Activated T-cell treated with anti-CD3 and anti-CD28 coated beads for 48 hours (primary cell): ENCODE results near the gene OR1N1.
"Not testable (repeated sequence)": the region's sequence is repeated elsewhere in the genome, so short reads cannot be mapped to it uniquely, and the experiment has no call there.

Experiments
- DNase-seq: peaks from one replicate; pipeline ENCODE4 v3.0.0-alpha.2; 2020; ENCODE audit warnings: low read depth

OR1N1 gene, protein sequence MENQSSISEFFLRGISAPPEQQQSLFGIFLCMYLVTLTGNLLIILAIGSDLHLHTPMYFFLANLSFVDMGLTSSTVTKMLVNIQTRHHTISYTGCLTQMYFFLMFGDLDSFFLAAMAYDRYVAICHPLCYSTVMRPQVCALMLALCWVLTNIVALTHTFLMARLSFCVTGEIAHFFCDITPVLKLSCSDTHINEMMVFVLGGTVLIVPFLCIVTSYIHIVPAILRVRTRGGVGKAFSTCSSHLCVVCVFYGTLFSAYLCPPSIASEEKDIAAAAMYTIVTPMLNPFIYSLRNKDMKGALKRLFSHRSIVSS

DNA sequence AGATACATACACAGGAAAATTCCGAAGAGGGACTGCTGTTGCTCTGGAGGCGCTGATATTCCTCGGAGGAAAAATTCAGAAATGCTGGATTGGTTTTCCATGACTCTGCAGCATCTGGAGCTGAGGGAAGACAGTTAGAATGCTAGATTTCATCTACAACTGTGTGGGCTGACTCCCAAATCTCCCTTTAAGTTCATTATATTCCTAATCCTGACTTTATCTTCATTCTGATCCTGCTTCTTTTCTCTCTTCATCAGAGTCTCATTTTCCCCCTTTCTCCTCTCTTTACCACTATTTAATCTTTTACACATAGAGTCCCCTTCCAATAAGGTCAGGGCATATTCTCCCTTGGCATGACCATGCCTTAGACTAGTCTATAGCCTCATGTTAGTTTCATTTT, at the start of gene OR1N1:
OR1N1 (minus strand) TSS at position 101 of the 400 bp plus-strand sequence; CDS start at position 101, 0 bp downstream.
- no peak for DNase-seq

DNA sequence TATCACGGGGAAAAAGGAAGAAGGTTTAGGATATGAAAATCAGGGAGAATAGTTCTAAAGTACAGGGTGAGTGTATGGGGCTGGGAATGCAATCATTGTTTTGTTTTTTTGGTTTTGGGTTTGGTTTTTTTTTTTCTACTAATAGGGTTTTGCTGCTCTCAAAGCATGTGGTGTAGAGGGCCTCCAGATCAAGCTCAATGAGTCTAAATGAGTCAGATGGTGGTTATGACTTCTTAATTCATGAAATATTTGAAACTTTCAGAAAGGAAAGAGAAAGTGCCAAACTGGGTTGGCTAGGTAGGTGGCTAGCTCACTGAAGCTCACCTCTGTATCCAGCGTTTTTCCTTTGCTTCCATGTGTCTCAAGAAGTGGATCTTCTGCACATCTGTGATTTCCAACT, 45.4 kb upstream of the OR1N1 start:
- no peak for DNase-seq

DNA sequence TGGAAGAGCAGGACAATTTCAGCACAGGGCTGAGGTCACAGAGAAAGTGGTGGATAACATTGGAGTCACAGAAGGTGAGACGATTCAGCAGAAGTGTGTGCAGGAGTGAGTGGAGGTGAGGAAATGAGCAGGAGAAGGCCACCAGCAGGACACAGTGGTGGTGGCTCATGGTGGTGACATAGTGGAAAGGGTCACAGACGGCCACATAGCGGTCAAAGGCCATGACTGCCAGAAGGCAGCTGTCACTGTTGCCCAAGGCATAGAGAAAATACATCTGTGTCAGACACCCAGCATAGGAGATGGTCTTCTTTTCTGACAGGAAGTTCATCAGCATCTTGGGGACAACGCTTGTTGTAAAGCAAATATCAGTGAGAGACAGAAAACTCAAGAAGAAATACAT, 40.8 kb upstream of the OR1N1 start:
- no peak for DNase-seq

DNA sequence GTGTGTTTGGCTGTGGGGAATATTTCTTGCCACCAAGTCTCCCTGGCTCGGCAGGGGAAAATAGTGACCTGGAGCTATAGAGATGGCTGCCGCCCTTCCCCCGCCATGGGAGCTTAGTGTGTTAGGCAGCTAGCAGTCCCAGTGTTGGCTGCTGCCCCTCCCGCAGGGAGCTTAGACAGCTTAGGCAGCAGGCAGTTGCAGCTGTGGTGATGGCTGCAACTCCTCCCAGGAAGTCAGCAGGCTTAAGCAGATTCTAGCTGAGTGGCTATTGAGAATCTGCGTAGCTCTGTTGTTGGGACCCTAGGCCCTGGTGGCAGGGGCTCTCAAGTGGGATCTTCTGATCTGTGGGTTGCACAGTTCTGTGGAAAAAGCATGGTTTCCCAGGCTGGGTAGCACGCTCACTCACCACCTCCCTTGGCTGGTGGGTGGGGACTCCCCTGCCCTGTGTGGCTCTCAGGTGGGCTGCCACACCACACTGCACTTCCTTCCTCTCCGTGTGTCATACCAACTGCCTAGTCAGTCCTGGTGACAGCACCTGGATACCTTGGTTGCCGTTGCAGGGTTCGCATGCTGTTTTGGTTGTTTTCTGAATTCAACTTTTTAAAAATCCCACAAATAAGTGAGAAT, 35.2 kb upstream of the OR1N1 start:
- DNase-seq = peak; percentile 9

DNA sequence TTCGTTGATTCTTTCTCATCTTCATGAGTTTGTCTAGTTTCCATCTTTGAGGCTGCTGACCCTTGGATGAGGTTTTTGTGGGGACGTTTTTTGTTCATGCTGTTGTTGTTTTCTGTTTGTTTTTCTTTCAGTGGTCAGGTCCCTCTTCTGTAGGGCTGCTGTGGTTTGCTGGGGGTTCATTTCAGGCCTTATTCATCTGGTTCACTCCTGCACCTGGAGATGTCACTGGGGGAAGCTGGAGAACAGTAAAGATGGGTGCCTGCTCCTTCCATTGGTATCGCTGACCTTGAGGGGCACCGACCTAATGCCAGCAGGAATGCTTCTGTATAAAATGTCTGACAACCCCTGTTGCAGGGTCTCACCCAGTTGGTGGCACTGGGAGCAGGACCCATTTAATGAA, 34.4 kb upstream of the OR1N1 start:
- DNase-seq = no peak

DNA sequence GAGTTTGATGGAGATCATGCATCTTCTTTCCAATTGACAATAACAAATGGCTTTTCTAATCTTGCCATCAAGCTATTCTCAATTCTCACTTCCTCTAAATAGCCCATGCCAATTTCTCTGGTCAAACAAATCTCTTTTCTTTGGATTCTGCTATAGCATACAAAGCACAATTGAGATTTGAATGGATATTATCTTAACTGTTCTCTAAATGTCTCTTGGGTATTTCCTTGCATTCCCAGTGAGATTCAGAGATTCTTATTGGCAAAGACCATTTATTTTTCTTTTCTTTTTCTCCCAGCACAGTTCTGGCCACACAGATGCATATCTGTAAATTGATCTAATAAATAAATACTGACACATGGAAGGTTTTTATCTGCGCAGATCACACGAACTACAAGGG, 25.7 kb upstream of the OR1N1 start, which contains the start of gene OR1N2:
OR1N2 (plus strand) TSS at position 301 of the 400 bp plus-strand sequence. CDS start 100 bp downstream, outside the sequence.
- DNase-seq = no peak

DNA sequence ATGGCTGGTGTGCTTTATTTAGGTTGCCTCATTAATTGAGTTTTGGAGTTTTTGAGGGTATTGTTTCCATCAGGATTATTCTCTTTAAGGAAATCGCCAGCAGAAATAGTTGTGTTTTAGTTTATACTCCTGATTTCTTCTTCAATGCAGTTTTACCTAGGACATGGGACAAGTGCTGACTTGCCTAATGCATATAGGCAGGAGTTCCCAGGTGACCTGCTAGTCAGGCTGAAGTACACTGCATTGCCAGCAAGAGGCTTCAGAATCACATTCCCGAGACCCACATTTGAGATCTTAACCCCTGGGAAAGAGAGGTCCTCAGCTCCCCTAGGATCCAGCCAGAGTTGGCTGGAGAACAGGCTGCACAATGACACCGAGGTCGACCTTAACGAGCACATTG, 24.3 kb upstream of the OR1N1 start:
- DNase-seq = no peak

DNA sequence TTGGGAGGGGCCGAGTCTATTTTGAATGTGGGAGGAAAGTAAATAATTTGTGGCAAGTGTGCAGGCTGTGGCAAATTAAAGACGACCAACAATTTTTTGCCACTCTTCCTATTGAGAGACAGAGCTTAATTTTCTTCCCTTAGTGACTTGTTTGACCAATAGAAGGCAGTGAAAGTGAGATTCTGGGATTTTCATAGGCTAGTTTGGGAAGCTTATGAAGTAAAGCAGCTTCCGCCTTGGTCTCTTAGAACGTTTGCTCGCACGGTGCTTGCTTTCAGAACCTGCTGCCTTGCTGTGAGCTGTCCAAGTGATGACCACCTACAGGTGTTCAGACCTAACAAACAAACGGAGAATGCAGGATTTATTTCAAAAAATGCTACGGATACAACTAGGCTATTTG, 19.1 kb upstream of the OR1N1 start:
- no peak for DNase-seq

DNA sequence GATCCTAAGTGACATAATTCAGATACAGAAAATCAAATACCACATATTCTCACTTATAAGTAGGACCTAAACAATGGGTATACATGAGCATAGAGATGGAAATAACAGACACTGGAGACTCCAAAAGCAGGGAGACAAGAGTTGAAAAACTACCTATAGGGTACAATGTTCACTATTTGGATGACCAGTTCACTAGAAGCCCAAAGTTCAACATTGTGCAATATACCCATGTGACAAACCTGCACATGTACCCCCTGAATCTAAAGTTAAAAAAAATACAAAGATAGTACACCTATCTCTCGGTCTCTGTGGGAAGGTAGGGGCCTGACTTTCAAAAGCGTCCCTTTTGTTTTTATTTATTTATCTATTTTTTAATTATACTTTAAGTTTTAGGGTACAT, 11.7 kb upstream of the OR1N1 start:
- DNase-seq = no peak

DNA sequence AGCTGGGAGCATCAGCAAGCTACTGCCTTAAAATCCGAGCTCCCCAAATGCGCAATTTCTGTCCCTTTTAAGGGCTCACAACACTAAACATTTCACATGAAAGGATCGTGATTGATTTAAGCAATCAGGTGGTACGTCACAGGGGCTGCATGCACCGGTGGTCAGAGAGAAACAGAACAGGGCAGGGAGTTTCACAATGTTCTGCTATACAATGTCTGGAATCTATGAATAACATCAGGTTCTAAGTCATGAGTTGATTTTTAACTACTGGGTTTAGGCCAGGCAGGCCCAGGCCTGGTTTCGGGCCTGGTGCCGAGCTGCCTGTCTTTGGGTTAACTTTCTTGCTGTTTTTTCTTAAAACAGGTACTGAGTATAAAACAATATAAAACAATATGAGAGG, 10.0 kb upstream of the OR1N1 start:
- not testable (repeated sequence) for DNase-seq

DNA sequence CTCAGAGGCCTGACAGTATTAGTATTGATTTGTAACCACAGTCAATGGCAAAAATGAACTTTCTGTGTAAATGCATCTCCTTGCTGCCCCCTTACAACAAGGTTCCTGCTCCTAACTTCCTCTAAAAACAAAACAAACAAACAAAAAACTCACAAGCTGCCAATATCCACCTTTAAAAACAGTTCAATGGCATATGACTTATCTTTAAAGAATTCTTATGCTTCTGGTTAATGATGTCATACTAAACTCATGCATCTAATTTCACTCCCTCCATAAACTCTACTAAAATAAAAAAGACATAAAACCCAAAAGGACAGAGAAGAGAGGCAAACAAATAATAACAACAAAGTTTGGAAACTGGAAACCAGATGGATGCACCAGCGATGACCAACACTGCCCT, 9.0 kb upstream of the OR1N1 start:
- no peak for DNase-seq

DNA sequence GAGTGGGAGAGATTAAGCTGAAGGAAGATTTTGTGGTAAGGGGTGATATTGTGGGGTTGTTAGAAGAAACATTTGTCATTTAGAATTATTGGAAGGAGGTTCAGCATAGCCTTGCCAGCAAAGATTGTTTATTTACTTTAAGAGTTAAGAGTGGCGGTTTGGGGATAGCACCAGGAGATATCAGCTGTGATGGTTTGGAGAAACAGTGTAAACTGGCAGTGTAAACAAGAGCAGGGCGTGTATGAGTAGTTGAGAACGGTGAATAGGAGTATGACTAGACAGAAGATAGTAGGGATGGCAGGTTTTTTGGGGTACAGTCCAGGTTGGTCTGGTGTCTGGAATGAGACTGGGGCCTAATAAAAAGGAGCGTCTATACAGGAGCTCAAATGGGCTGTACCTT, 4.1 kb upstream of the OR1N1 start:
- DNase-seq = not testable (repeated sequence)

DNA sequence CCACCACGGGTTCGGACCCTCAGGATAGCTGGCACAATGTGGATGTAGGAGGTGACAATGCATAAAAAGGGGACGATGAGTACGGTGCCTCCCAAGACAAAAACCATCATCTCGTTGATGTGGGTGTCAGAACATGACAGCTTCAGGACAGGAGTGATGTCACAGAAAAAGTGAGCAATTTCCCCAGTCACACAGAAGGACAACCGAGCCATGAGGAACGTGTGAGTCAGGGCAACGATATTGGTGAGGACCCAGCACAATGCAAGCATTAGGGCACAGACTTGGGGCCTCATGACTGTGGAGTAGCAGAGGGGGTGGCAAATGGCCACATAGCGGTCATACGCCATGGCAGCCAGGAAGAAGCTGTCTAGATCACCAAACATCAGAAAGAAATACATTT, 491 bp downstream of the OR1N1 start:
- peak; percentile 4 for DNase-seq

DNA sequence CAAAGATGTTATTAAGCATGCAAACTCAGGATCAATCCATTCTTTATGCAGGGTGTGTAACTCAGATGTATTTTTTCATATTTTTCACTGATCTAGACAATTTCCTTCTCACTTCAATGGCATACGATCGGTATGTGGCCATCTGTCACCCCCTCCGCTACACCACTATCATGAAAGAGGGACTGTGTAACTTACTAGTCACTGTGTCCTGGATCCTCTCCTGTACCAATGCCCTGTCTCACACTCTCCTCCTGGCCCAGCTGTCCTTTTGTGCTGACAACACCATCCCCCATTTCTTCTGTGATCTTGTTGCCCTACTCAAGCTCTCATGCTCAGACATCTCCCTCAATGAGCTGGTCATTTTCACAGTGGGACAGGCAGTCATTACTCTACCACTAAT, 7.7 kb downstream of the OR1N1 start:
- no peak for DNase-seq

DNA sequence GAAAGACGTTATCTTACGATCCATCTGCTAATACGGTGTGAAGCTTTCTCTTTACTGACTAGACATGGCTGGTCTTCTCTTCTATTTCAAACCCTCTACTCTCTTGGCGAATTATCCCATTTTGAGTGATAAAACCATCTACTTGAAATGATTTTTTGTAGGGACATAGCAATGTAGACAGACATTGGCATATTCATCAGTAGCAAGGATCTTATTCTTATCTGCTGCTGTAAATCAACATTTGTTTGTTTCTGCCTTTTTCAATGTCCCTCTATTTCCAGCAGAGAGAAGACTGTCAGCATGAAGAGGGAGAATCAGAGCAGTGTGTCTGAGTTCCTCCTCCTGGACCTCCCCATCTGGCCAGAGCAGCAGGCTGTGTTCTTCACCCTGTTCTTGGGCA, 8.3 kb downstream of the OR1N1 start, which contains the start of gene OR1J4:
OR1J4 (plus strand) TSS at position 301 of the 400 bp plus-strand sequence; CDS start at position 301, 0 bp downstream.
- no peak for DNase-seq

DNA sequence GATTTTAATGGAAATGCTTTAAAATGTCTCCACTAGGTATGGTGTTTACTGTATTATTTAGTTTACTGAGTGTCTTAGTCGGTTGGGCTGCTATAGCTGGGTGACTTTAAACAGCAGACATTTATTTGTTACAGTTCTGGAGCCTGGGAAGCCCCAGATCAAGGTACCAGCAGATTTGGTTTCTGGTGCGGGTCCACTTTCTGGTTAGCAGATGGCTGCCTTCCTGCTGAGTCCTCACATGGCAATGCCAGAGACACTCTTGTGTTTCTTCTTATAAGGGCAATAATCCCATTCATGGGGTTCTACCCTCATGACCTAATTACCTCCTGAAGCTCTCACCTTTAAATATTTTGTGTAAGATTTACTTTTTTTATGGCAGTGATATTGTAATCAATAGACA, 8.9 kb downstream of the OR1N1 start:
- DNase-seq = no peak

DNA sequence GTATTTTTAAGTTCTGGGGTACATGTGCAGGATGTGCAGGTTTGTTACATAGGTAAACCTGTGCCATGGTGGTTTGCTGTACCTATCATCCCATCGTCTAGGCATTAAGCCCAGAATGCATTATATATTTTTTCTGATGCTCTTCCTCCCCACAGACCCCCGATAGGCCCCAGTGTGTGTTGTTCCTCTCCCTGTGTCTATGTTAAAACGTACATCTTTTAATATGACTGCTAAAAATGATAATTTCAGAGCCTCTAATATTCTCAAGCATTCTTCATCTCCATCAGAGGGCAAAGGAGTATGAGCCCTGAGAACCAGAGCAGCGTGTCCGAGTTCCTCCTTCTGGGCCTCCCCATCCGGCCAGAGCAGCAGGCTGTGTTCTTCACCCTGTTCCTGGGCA, 16.6 kb downstream of the OR1N1 start, which contains the start of gene OR1J2:
OR1J2 (plus strand) TSS at position 301 of the 400 bp plus-strand sequence; CDS start at position 301, 0 bp downstream.
- DNase-seq = no peak

DNA sequence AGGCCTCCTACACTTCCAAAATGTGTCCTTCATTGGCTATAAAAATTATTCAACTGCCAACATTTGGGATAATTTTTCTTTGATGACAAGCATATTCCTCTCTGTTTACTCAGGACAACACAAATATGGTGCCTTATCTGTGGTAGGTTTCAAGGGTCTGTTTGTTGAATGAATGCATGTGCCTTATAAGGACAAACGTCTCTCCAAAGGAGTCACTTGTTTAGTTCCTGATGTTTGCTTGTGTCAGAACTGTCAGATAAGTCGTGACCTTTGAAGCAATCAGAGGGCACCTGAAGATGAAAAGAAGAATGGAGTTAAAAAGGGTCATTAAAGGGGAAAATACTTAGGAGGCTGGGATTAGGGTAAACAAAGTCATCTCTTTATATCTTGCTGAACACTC, 20.1 kb downstream of the OR1N1 start:
- DNase-seq = no peak

DNA sequence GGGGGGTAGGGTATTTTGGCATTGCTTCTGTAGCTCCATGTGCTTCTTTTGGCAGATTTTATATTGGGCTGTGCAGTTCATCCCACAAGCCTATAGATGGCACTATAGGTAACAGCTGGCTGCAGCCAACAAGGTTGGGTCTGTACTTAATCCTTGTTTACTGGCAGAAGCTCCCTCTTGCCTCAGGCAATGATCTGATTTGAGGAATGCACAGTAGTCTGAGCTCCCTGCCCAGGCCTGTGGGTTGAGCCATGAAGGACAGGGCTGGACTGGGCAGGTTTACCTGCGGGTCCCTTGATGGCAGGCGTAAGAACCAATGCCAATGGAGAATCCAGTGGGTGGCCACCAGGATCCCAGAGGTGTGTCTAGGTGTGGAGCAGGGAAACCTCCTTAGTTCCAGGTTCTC, 28.2 kb downstream of the OR1N1 start:
- DNase-seq = peak; percentile 0

DNA sequence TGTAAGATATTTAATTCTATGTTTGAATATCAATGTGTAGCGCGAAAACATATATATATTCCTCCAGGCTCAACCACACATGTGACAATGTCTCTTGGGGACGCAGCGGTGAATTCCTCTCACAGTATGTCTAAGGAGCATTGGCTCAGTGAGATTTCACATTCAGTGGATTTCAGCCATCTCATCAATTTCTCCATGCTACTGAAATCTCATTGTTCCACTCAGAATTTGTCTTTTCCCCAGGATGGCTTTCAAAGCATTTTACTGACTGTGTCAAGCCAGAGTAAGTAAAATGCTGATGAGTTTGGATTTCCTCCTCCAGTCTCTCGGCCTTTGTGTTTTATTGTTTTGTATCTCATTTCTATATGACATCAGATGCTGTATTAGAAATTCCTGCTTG, 48.0 kb downstream of the OR1N1 start:
- DNase-seq = no peak

DNA sequence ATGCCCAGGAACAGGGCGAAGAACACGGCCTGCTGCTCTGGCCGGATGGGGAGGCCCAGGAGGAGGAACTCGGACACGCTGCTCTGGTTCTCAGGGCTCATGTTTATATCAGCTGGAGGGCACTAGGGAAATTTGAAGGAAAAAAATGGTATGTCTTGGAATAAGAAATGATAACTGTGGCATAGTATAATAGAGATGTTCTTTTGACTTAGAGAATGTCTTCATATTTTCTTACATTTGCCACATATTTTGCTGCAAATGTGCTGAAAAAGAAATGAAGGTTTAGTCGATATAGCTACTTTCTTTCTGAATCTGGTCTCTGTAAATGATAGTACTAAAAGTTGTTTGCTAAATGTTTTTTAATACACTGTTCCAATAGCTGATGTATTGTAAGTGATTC, 49.3 kb downstream of the OR1N1 start, which contains the start of gene OR1J1:
OR1J1 (minus strand) TSS at position 101 of the 400 bp plus-strand sequence; CDS start at position 101, 0 bp downstream.
- DNase-seq = no peak

DNA sequence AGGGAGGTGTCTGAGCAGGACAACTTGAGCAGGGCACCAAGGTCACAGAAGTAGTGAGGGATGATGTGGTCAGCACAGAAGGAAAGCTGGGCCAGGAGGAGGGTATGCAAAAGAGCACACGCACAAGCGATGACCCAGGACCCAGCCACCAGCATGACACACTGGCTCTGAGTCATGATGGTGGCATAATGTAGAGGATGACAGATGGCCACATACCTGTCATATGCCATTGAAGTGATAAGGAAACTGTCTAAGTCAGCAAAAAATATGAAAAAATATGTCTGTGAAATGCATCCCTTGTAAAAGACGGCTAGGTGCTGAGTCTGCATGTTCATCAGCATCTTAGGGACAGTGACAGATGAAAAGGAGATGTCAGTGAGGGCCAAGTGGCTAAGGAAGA, 49.7 kb downstream of the OR1N1 start:
- DNase-seq = no peak
